A673 (cell line): ENCODE measurements around the gene DNAH1. TPM values are rescaled to one million over a fixed set of nuclear protein-coding genes. Genes with fewer than 3 reads are reported as not detected.

Experiments used
- BruUV-seq: library from RNA; stranded (reverse); fragments of 400-500 nt; replicated peaks from 2 replicates; lab custom pipeline; 2021; lab: Mats Ljungman, UMichigan
- CTCF ChIA-PET: fragments of 300-600 bp; sonication (Branson Sonifier 250); formaldehyde crosslinking; loops from one replicate; lab custom pipeline; 2022; ENCODE audit warnings: antibody characterized with exemption; lab: Charles Lee
- POLR2A ChIA-PET: fragments of 300-600 bp; sonication (Branson Sonifier 250); formaldehyde crosslinking; loops from one replicate; lab custom pipeline; 2022; ENCODE audit warnings: antibody characterized with exemption; ENCODE audit not compliant: low non-redundant PET; lab: Charles Lee
- DNase-seq: peaks from one replicate; pipeline ENCODE4 v3.0.0-alpha.2; 2015; ENCODE audit warnings: low spot score
- H3K27ac ChIP-seq: fragments of 200-600 bp; sonication (generic); 2 replicates; pipeline ENCODE4 v1.5.1; 2016; ENCODE audit warnings: mixed run types, low read depth, mild to moderate bottlenecking, mixed read lengths, antibody characterized with exemption, low read length; ENCODE audit not compliant: poor library complexity, severe bottlenecking
- H3K27me3 ChIP-seq: fragments of 200-600 bp; sonication (generic); replicated peaks from 2 replicates; pipeline ENCODE4 v1.6.1; 2017; ENCODE audit warnings: mixed run types, low read depth, mild to moderate bottlenecking, mixed read lengths, antibody characterized with exemption, low read length; ENCODE audit not compliant: insufficient read depth, poor library complexity
- H3K36me3 ChIP-seq: fragments of 200-600 bp; sonication (generic); 2 replicates; pipeline ENCODE4 v1.6.1; 2016; ENCODE audit warnings: mixed run types, mild to moderate bottlenecking, mixed read lengths, antibody characterized with exemption, low read length; ENCODE audit not compliant: insufficient read depth, poor library complexity, severe bottlenecking
- H3K4me1 ChIP-seq: fragments of 200-600 bp; sonication (generic); 2 replicates; pipeline ENCODE4 v1.6.1; 2017; ENCODE audit warnings: mixed run types, mild to moderate bottlenecking, mixed read lengths, antibody characterized with exemption, low read length; ENCODE audit not compliant: insufficient read depth, poor library complexity, severe bottlenecking
- H3K4me3 ChIP-seq: fragments of 200-600 bp; sonication (generic); 2 replicates; pipeline ENCODE4 v1.5.1; 2016; ENCODE audit warnings: low read depth, mixed run types, mild to moderate bottlenecking, mixed read lengths, low read length; ENCODE audit not compliant: poor library complexity, severe bottlenecking
- H3K9me3 ChIP-seq: fragments of 200-600 bp; sonication (generic); 2 replicates; pipeline ENCODE4 v1.6.1; 2016; ENCODE audit warnings: mixed run types, low read depth, mild to moderate bottlenecking, mixed read lengths, antibody characterized with exemption, low read length; ENCODE audit not compliant: poor library complexity, severe bottlenecking
- CTCF ChIP-seq: fragments of 300-800, 200-600 bp; sonication (generic); conservative IDR thresholded peaks from 2 replicates; pipeline ENCODE4 v1.5.1; 2017; ENCODE audit warnings: low read depth, mild to moderate bottlenecking, antibody characterized with exemption, low read length, moderate library complexity, mixed read lengths
- EZH2 ChIP-seq: fragments of 200-600 bp; sonication (generic); IDR thresholded peaks from 2 replicates; pipeline ENCODE4 v1.6.1; 2017; ENCODE audit warnings: borderline replicate concordance, low read depth, mild to moderate bottlenecking, mixed read lengths, antibody characterized with exemption, low read length; ENCODE audit not compliant: poor library complexity, severe bottlenecking
- intact Hi-C: fragments of 100-400 bp; cut with micrococcal nuclease; formaldehyde crosslinking; loops from one replicate; pipeline ENCODE4 v1.10.0; 2022; ENCODE audit not compliant: unreplicated experiment
- total RNA-seq: library from RNA; stranded (reverse); gene quantifications from 2 replicates; pipeline ENCODE4 v1.2.3, GENCODE V29; 2021

Gene DNAH1
- total RNA-seq, 1 experiment from 2014 or later: 1.3 TPM

GRCh38 chr3:52311576-52312119 lies 4.5 kb upstream of the DNAH1 start:
- POLR2A ChIA-PET: no interaction called here
- TF ChIP-seq CTCF (no peak), EZH2 (no peak)
- H3K36me3 ChIP-seq: no peaks in the 10 kb centered on the region
- H3K4me1 ChIP-seq: no peaks in the 10 kb centered on the region
- no peak overlapping the region for H3K4me3 ChIP-seq
- DNase-seq: no peak
- no peaks in the 10 kb centered on the region for H3K27me3 ChIP-seq
- H3K27ac ChIP-seq: no peak overlapping the region
- BruUV-seq: no TSS peak
- intact Hi-C loops: no loop called here
- no peaks in the 10 kb centered on the region for H3K9me3 ChIP-seq
- CTCF ChIA-PET: no interaction called here

DNA sequence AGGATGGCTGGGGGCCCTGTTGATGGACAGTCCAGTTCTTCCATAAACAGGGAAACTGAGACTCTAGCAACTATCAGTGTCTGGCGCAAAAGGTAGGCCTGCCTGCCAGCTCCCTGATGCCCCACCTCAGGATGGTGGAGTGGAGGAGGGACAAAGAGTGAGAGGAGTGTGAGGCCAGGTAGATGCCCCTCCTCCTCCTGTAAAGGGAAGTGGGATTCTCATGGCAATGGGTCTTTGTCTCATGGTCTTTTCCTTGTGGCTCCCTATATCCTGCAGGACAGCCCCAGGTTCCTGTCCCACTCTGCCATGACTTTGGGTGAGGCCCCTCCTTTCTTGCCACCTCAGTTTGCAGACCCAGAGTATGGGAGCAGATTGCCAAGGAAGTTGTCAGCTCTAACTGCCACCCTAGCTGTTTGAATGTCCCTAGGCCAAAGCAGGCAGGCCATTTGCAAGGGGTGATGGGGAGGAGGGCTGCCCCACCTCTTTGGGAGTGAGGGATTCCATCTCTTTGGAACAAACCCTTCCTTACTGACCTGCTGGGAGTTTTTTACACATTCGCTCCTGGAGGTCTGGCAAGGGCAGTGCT lies 2.8 kb upstream of the DNAH1 start:
- no peak overlapping the region for H3K27ac ChIP-seq
- no peaks in the 10 kb centered on the region for H3K4me1 ChIP-seq
- H3K27me3 ChIP-seq: no peaks in the 10 kb centered on the region
- H3K4me3 ChIP-seq: no peak overlapping the region
- H3K36me3 ChIP-seq: no peaks in the 10 kb centered on the region
- ChIA-PET POLR2A (no interaction called here), CTCF (no interaction called here)
- intact Hi-C loops: no loop called here
- TF ChIP-seq EZH2 (no peak), CTCF (no peak)
- DNase-seq: no peak
- no peaks in the 10 kb centered on the region for H3K9me3 ChIP-seq
- BruUV-seq: no TSS peak

GRCh38 chr3:52313774-52314188 lies 2.3 kb upstream of the DNAH1 start:
- Histone ChIP-seq H3K9me3 (no peaks in the 10 kb centered on the region), H3K36me3 (no peaks in the 10 kb centered on the region), H3K4me1 (no peaks in the 10 kb centered on the region), H3K27ac (no peak overlapping the region), H3K27me3 (no peaks in the 10 kb centered on the region), H3K4me3 (no peak overlapping the region)
- no peak for TF ChIP-seq CTCF
- TF ChIP-seq EZH2: no peak
- intact Hi-C loops: no loop called here
- POLR2A ChIA-PET: no interaction called here
- BruUV-seq: no TSS peak
- CTCF ChIA-PET: no interaction called here
- DNase-seq: no peak
